Lower leg skin (tissue), 3 donors: ENCODE measurements around the gene PLCB1.
"Not testable (repeated sequence)": the region's sequence is repeated elsewhere in the genome, so short reads cannot be mapped to it uniquely, and the experiment has no call there.

ENCODE experiments used
- CTCF ChIP-seq, 3 donors: fragments of 450-650 bp; IDR thresholded peaks; one replicate each; pipeline ENCODE4 v1.5.1; 2016; ENCODE audit warnings: antibody characterized with exemption in 3 of 3, mild to moderate bottlenecking in 3 of 3, moderate library complexity in 2 of 3
- POLR2A ChIP-seq, 2 donors: fragments of 450-650 bp; IDR thresholded peaks; one replicate each; pipeline ENCODE4 v1.6.1; 2016 to 2017; ENCODE audit warnings: antibody characterized with exemption in 2 of 2, mild to moderate bottlenecking in 1 of 2, moderate library complexity in 1 of 2

GRCh38 chr20:8350225-8350624, 218.2 kb downstream of the PLCB1 start:
- not testable (repeated sequence) for TF ChIP-seq CTCF, POLR2A (IDR thresholded peaks at IDR 0.05)
